H1 (cell line): ENCODE results near the gene DNAJB6.

Experiments
- CEBPB ChIP-seq: IDR thresholded peaks from 2 replicates; pipeline ENCODE4 v1.6.1; 2012; ENCODE audit warnings: low read depth, low read length
- EZH2 ChIP-seq: fragments of 200-600 bp; sonication (generic); IDR thresholded peaks from 2 replicates; pipeline ENCODE4 v1.7.1; 2012; ENCODE audit warnings: low read depth, mild to moderate bottlenecking, moderate library complexity, low read length, inconsistent platforms; ENCODE audit not compliant: severe bottlenecking
- JUND ChIP-seq: IDR thresholded peaks from 2 replicates; pipeline ENCODE4 v1.6.1; 2011; ENCODE audit warnings: mild to moderate bottlenecking, improper control_type of control experiment, low read length
- POLR2AphosphoS5 ChIP-seq: IDR thresholded peaks from 2 replicates; pipeline ENCODE4 v1.6.1; 2011; ENCODE audit warnings: low read depth, low read length
- RBBP5 ChIP-seq: IDR thresholded peaks from 2 replicates; pipeline ENCODE4 v1.7.1; 2012; ENCODE audit warnings: low read depth, mild to moderate bottlenecking, inconsistent platforms, low read length, moderate library complexity, borderline replicate concordance
- RXRA ChIP-seq: IDR thresholded peaks from 2 replicates; pipeline ENCODE4 v1.6.1; 2011; ENCODE audit warnings: low read depth, mild to moderate bottlenecking, low read length, moderate library complexity; ENCODE audit not compliant: insufficient read depth
- SP4 ChIP-seq: IDR thresholded peaks from 2 replicates; pipeline ENCODE4 v1.6.1; 2012; ENCODE audit warnings: low read length, inconsistent platforms
- YY1 ChIP-seq: IDR thresholded peaks from 2 replicates; pipeline ENCODE4 v1.6.1; 2011; ENCODE audit warnings: low read depth, mild to moderate bottlenecking, low read length
- TF ChIP-seq, protein P1 (sequence below), 3 experiments: IDR thresholded peaks; 1 replicate in 2 of 3; 2 replicates in 1 of 3; pipeline versions ENCODE4 v1.5.1 to v1.6.1; 2011; ENCODE audit warnings: low read length in 3 of 3, mild to moderate bottlenecking in 3 of 3, inconsistent platforms in 2 of 3, low read depth in 1 of 3, moderate library complexity in 1 of 3; ENCODE audit not compliant: insufficient read depth in 1 of 3; ENCODE audit errors: control extremely low read depth in 1 of 3
- TF ChIP-seq, protein P2 (sequence below): IDR thresholded peaks from 2 replicates; pipeline ENCODE4 v1.6.1; 2011; ENCODE audit warnings: low read depth, mild to moderate bottlenecking, low read length; ENCODE audit not compliant: insufficient read depth
- TF ChIP-seq, protein P3 (sequence below): IDR thresholded peaks from 2 replicates; pipeline ENCODE4 v1.6.1; 2011; ENCODE audit warnings: low read length, improper control_type of control experiment

DNA sequence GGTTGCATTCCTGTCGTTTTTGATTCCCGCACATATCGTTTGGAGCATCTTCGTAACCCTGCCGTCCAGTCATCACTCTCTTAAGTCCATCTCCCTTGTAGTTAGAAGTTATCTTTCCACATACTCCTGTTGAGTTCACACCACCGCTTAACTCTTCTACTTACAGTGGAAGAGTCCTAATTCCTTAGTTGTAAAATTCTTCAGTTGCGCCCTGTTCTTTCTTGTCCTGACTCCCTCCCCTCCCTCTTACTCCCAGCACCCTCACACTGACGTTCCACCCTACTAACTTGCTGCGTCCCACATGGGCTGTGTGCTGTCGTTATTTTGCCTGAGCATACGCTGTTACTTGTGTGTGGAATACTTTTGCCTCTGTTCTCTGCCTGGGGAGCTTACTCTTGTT lies 11.7 kb downstream of the DNAJB6 start:
- TF ChIP-seq POLR2AphosphoS5 (no peak), CEBPB (no peak), RXRA (no peak), SP4 (no peak), EZH2 (no peak), JUND (no peak), YY1 (no peak), RBBP5 (no peak)
- TF ChIP-seq, protein P1, sequence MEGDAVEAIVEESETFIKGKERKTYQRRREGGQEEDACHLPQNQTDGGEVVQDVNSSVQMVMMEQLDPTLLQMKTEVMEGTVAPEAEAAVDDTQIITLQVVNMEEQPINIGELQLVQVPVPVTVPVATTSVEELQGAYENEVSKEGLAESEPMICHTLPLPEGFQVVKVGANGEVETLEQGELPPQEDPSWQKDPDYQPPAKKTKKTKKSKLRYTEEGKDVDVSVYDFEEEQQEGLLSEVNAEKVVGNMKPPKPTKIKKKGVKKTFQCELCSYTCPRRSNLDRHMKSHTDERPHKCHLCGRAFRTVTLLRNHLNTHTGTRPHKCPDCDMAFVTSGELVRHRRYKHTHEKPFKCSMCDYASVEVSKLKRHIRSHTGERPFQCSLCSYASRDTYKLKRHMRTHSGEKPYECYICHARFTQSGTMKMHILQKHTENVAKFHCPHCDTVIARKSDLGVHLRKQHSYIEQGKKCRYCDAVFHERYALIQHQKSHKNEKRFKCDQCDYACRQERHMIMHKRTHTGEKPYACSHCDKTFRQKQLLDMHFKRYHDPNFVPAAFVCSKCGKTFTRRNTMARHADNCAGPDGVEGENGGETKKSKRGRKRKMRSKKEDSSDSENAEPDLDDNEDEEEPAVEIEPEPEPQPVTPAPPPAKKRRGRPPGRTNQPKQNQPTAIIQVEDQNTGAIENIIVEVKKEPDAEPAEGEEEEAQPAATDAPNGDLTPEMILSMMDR (IDR thresholded peaks at IDR 0.05; ENCODE audit: control extremely low read depth in 1 of 3, insufficient read depth in 1 of 3, low read depth in 1 of 3, low read length in 3 of 3), result no peak
- TF ChIP-seq, protein P2, sequence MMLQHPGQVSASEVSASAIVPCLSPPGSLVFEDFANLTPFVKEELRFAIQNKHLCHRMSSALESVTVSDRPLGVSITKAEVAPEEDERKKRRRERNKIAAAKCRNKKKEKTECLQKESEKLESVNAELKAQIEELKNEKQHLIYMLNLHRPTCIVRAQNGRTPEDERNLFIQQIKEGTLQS, result no peak
- TF ChIP-seq, protein P3, sequence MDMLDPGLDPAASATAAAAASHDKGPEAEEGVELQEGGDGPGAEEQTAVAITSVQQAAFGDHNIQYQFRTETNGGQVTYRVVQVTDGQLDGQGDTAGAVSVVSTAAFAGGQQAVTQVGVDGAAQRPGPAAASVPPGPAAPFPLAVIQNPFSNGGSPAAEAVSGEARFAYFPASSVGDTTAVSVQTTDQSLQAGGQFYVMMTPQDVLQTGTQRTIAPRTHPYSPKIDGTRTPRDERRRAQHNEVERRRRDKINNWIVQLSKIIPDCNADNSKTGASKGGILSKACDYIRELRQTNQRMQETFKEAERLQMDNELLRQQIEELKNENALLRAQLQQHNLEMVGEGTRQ, result no peak
